Astrocyte (in vitro differentiated cells and primary cell): Measurements from ENCODE around the gene ZEB2.

Experiments used
- EZH2 ChIP-seq: IDR thresholded peaks from 2 replicates; pipeline ENCODE4 v1.6.1; 2012; ENCODE audit warnings: mild to moderate bottlenecking, low read length, inconsistent platforms; ENCODE audit not compliant: insufficient read depth
- TF ChIP-seq, protein P1 (sequence below): IDR thresholded peaks from 2 replicates; pipeline ENCODE4 v1.5.1; 2011; ENCODE audit warnings: low read depth, mild to moderate bottlenecking, inconsistent platforms, low read length, moderate library complexity; ENCODE audit not compliant: insufficient read depth

DNA sequence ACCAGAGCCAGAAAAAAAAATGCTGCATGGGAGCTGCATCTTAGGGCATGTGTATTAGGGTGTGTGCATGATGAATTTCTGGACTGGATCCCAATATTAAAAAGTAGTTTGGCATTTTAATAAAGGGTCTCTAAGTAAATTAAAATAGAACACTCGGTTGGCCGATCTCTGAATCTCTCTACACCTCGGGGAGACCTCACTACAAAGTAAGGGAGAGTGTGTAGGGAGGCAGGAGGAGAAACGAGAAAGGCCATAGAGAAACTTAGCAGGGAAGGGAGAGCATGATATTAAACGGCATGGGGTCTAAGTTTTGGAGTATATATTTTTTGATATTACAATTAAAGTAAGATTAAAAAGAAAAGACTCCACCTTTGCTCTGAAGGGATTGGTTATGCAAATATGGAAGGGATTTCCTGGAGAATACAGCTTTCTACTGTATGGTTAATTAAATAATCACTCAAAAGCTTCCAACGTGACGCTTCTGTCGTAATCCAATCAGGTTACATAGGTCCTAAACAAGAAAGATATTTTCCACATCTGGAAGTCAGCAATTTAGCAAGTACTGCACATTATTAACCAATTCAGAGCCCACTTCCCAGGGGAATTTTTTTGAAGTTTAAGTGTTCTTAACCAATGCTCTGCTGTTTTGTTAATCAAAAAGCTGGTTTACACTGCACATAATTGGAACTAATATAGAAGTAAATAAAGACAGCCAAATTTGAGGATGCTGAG, 1.0 kb upstream of the ZEB2 start:
- TF ChIP-seq, protein P1, sequence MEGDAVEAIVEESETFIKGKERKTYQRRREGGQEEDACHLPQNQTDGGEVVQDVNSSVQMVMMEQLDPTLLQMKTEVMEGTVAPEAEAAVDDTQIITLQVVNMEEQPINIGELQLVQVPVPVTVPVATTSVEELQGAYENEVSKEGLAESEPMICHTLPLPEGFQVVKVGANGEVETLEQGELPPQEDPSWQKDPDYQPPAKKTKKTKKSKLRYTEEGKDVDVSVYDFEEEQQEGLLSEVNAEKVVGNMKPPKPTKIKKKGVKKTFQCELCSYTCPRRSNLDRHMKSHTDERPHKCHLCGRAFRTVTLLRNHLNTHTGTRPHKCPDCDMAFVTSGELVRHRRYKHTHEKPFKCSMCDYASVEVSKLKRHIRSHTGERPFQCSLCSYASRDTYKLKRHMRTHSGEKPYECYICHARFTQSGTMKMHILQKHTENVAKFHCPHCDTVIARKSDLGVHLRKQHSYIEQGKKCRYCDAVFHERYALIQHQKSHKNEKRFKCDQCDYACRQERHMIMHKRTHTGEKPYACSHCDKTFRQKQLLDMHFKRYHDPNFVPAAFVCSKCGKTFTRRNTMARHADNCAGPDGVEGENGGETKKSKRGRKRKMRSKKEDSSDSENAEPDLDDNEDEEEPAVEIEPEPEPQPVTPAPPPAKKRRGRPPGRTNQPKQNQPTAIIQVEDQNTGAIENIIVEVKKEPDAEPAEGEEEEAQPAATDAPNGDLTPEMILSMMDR = no peak
- no peak for TF ChIP-seq EZH2
